ENCODE data around the gene RPEL1. TPM values are rescaled to one million over a fixed set of nuclear protein-coding genes. Genes with fewer than 3 reads are reported as not detected.

Gene RPEL1
- total RNA-seq, 1 donor from 2014 or later: not detected

GRCh38 chr10:103278862-103279298 lies 33.2 kb downstream of the RPEL1 start:
- ATAC-seq (peak; percentile 46), DNase-seq (peak; percentile 70)
- no peaks in the 10 kb centered on the region for H3K36me3 ChIP-seq
- peaks cover 73% of the 10 kb centered on the region for H3K27me3 ChIP-seq
- peaks cover 7% of the 10 kb centered on the region for H3K4me1 ChIP-seq
- intact Hi-C loops (cut with DNase I): no loop called here
- H3K9me3 ChIP-seq: no peaks in the 10 kb centered on the region
- no peak overlapping the region for H3K27ac ChIP-seq
- no peak overlapping the region for H3K4me3 ChIP-seq
- TF ChIP-seq, protein P1, sequence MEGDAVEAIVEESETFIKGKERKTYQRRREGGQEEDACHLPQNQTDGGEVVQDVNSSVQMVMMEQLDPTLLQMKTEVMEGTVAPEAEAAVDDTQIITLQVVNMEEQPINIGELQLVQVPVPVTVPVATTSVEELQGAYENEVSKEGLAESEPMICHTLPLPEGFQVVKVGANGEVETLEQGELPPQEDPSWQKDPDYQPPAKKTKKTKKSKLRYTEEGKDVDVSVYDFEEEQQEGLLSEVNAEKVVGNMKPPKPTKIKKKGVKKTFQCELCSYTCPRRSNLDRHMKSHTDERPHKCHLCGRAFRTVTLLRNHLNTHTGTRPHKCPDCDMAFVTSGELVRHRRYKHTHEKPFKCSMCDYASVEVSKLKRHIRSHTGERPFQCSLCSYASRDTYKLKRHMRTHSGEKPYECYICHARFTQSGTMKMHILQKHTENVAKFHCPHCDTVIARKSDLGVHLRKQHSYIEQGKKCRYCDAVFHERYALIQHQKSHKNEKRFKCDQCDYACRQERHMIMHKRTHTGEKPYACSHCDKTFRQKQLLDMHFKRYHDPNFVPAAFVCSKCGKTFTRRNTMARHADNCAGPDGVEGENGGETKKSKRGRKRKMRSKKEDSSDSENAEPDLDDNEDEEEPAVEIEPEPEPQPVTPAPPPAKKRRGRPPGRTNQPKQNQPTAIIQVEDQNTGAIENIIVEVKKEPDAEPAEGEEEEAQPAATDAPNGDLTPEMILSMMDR (IDR thresholded peaks at IDR 0.05): no peak

GRCh38 chr10:103280031-103280430 lies 34.3 kb downstream of the RPEL1 start:
- no peaks in the 10 kb centered on the region for H3K9me3 ChIP-seq
- no peaks in the 10 kb centered on the region for H3K36me3 ChIP-seq
- DNase-seq: no peak
- intact Hi-C loops (cut with DNase I): no loop called here
- TF ChIP-seq, protein P1 (IDR thresholded peaks at IDR 0.05): no peak
- ATAC-seq: no peak
- no peak overlapping the region for H3K4me3 ChIP-seq
- no peak overlapping the region for H3K27ac ChIP-seq
- H3K27me3 ChIP-seq: peaks cover 84% of the 10 kb centered on the region
- H3K4me1 ChIP-seq: peaks cover 7% of the 10 kb centered on the region

DNA sequence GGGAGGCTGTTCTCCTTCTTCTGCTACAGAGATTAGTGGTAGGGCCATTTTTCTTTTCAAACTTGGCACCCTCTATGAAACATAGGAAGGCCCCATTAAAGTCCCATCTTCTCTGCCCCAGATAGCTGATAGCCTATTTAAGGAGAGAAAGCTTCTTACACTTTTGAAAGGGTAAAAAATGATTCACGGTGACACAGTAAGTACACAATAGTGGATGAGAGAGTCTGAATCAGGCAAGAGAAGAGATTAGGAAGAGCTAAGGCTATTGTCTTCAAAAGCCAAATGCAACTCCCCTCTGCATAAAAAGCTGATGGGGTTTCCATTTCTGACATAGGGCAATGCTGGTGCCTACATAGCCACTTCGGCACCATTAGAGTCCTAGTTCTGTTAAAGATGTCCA lies 34.8 kb downstream of the RPEL1 start:
- peaks cover 84% of the 10 kb centered on the region for H3K27me3 ChIP-seq
- DNase-seq (no peak), ATAC-seq (no peak)
- no peaks in the 10 kb centered on the region for H3K36me3 ChIP-seq
- H3K4me1 ChIP-seq: peaks cover 7% of the 10 kb centered on the region
- no peak overlapping the region for H3K27ac ChIP-seq
- H3K4me3 ChIP-seq: no peak overlapping the region
- intact Hi-C loops (cut with DNase I): no loop called here
- TF ChIP-seq, protein P1 (IDR thresholded peaks at IDR 0.05): no peak
- no peaks in the 10 kb centered on the region for H3K9me3 ChIP-seq

- no peak overlapping the region for H3K4me3 ChIP-seq
- H3K9me3 ChIP-seq: no peaks in the 10 kb centered on the region
- peaks cover 7% of the 10 kb centered on the region for H3K4me1 ChIP-seq
- intact Hi-C loops (cut with DNase I): no loop called here
- peaks cover 80% of the 10 kb centered on the region for H3K27me3 ChIP-seq
- H3K27ac ChIP-seq: no peak overlapping the region
- TF ChIP-seq, protein P1 (IDR thresholded peaks at IDR 0.05): no peak
- H3K36me3 ChIP-seq: no peaks in the 10 kb centered on the region
- ATAC-seq (no peak), DNase-seq (peak; percentile 38)
Measured at GRCh38 chr10:103281753-103282152, 36.1 kb downstream of the RPEL1 start.

GRCh38 chr10:103282961-103283360 lies 37.3 kb downstream of the RPEL1 start:
- Histone ChIP-seq H3K27me3 (peaks cover 74% of the 10 kb centered on the region), H3K9me3 (no peaks in the 10 kb centered on the region), H3K27ac (no peak overlapping the region), H3K4me1 (no peaks in the 10 kb centered on the region), H3K36me3 (no peaks in the 10 kb centered on the region), H3K4me3 (no peak overlapping the region)
- intact Hi-C loops (cut with DNase I): no loop called here
- TF ChIP-seq, protein P1 (IDR thresholded peaks at IDR 0.05): no peak
- DNase-seq (no peak), ATAC-seq (no peak)

GRCh38 chr10:103284170-103284569 lies 38.5 kb downstream of the RPEL1 start:
- Histone ChIP-seq H3K27me3 (peaks cover 73% of the 10 kb centered on the region), H3K4me3 (no peak overlapping the region), H3K4me1 (no peaks in the 10 kb centered on the region), H3K9me3 (no peaks in the 10 kb centered on the region), H3K36me3 (no peaks in the 10 kb centered on the region), H3K27ac (no peak overlapping the region)
- intact Hi-C loops (cut with DNase I): no loop called here
- ATAC-seq (no peak), DNase-seq (no peak)
- TF ChIP-seq, protein P1 (IDR thresholded peaks at IDR 0.05): no peak

Data from upper lobe of right lung (tissue), 1 donor.